Left lung (tissue), 10 donors: ENCODE results near the gene ADAMTSL1. TPM values are rescaled to one million over a fixed set of nuclear protein-coding genes. Genes with fewer than 3 reads are reported as not detected.

Experiments
- ATAC-seq: fragments of 200-7000 bp; cut with Tn5 transposase; one replicate; pipeline ENCODE4 v1.9.1; 2020; ENCODE audit warnings: moderate library complexity
- DNase-seq, 4 donors: peaks; one replicate each; pipeline ENCODE4 v3.0.0-alpha.2; 2013 to 2020
- H3K27ac ChIP-seq, 2 donors: fragments of 200-600 bp; sonication (generic) in 1 of 2; one replicate each; pipeline versions ENCODE4 v1.5.0 to v1.8.0; 2020 to 2021
- H3K27me3 ChIP-seq, 2 donors: fragments of 200-600 bp; sonication (generic) in 1 of 2; one replicate each; pipeline versions ENCODE4 v1.5.0 to v1.8.0; 2020 to 2021
- H3K36me3 ChIP-seq, 2 donors: fragments of 200-600 bp; sonication (generic) in 1 of 2; one replicate each; pipeline versions ENCODE4 v1.5.0 to v1.8.0; 2020 to 2021
- H3K4me1 ChIP-seq, 2 donors: fragments of 200-600 bp; one replicate each; pipeline ENCODE4 v1.8.0; 2021
- H3K4me3 ChIP-seq, 2 donors: fragments of 200-600 bp; sonication (generic) in 1 of 2; one replicate each; pipeline versions ENCODE4 v1.5.0 to v1.8.0; 2020 to 2021; ENCODE audit warnings: mild to moderate bottlenecking in 1 of 2
- H3K9me3 ChIP-seq, 2 donors: fragments of 200-600 bp; sonication (generic) in 1 of 2; one replicate each; pipeline versions ENCODE4 v1.5.0 to v1.8.0; 2020 to 2021
- CTCF ChIP-seq, 2 donors: fragments of 200-600 bp; sonication (generic) in 1 of 2; IDR thresholded peaks; one replicate each; pipeline versions ENCODE4 v1.5.0 to v1.8.0; 2021; ENCODE audit warnings: antibody characterized with exemption in 2 of 2
- intact Hi-C, 2 donors: fragments of 100-400 bp; cut with DNase I; formaldehyde crosslinking; loops; one replicate each; pipeline versions ENCODE4 v1.11.2 to v1.14.2; 2022
- polyA plus RNA-seq, 6 donors: library from polyadenylated mRNA; unstranded; fragments of 120-200 nt; gene quantifications; one replicate each; pipeline ENCODE4 v1.2.1, GENCODE V29; 2013; ENCODE audit not compliant: insufficient read length in 6 of 6
- total RNA-seq, 2 donors: library from RNA; stranded (reverse); fragmentation: NEBNext Ultra II Directional; extraction: Animal tissue kit (Norgen Biotek cat#: 25700); gene quantifications; one replicate each; pipeline ENCODE4 v1.2.1, GENCODE V29; 2021
- donor health status: DM: no; HTN: yes; CAD: no.
- donor health status: DM: no; HTN: no; CAD: no.

ADAMTSL1 gene
- total and polyA plus RNA-seq, 8 donors, result 3.0 to 28.1 (median 17.9) TPM

- H3K27me3 ChIP-seq, result no peaks in the 10 kb centered on the region
- H3K4me3 ChIP-seq, result no peak overlapping the region
- DNase-seq, result no peak
- intact Hi-C loops, result no loop called here
- H3K27ac ChIP-seq, result no peak overlapping the region
- no peak for ATAC-seq
- no peaks in the 10 kb centered on the region for H3K9me3 ChIP-seq
- H3K4me1 ChIP-seq, result no peaks in the 10 kb centered on the region
- TF ChIP-seq CTCF (IDR thresholded peaks at IDR 0.05), result no peak
- no peaks in the 10 kb centered on the region for H3K36me3 ChIP-seq
Measured at GRCh38 chr9:18793122-18793521, 319.2 kb downstream of the ADAMTSL1 start.

- Histone ChIP-seq H3K27me3 (no peaks in the 10 kb centered on the region), H3K36me3 (no peaks in the 10 kb centered on the region), H3K27ac (no peak overlapping the region), H3K4me3 (no peak overlapping the region), H3K4me1 (no peaks in the 10 kb centered on the region), H3K9me3 (no peaks in the 10 kb centered on the region)
- intact Hi-C loops, result no loop called here
- no peak for DNase-seq
- TF ChIP-seq CTCF (IDR thresholded peaks at IDR 0.05), result no peak
- ATAC-seq, result no peak
Measured at GRCh38 chr9:18795947-18796671, 322.2 kb downstream of the ADAMTSL1 start.

- Histone ChIP-seq H3K4me3 (no peak overlapping the region), H3K27ac (no peak overlapping the region), H3K9me3 (no peaks in the 10 kb centered on the region), H3K27me3 (no peaks in the 10 kb centered on the region), H3K4me1 (no peaks in the 10 kb centered on the region), H3K36me3 (no peaks in the 10 kb centered on the region)
- intact Hi-C loops, result no loop called here
- no peak for ATAC-seq
- no peak for DNase-seq
- TF ChIP-seq CTCF (IDR thresholded peaks at IDR 0.05), result no peak
Measured at GRCh38 chr9:18796696-18797270, 322.8 kb downstream of the ADAMTSL1 start.

GRCh38 chr9:18798106-18798505 is 324.2 kb downstream of the ADAMTSL1 start:
- DNase-seq (no peak), ATAC-seq (no peak)
- no peak for TF ChIP-seq CTCF (IDR thresholded peaks at IDR 0.05)
- no peaks in the 10 kb centered on the region for H3K4me1 ChIP-seq
- H3K27ac ChIP-seq, result no peak overlapping the region
- intact Hi-C loops, result no loop called here
- no peaks in the 10 kb centered on the region for H3K9me3 ChIP-seq
- H3K36me3 ChIP-seq, result no peaks in the 10 kb centered on the region
- no peaks in the 10 kb centered on the region for H3K27me3 ChIP-seq
- no peak overlapping the region for H3K4me3 ChIP-seq

GRCh38 chr9:18798508-18799290 is 324.7 kb downstream of the ADAMTSL1 start:
- no peak overlapping the region for H3K4me3 ChIP-seq
- H3K27ac ChIP-seq, result no peak overlapping the region
- intact Hi-C loops, result no loop called here
- no peak for ATAC-seq
- no peaks in the 10 kb centered on the region for H3K9me3 ChIP-seq
- no peaks in the 10 kb centered on the region for H3K36me3 ChIP-seq
- DNase-seq, result no peak
- H3K4me1 ChIP-seq, result no peaks in the 10 kb centered on the region
- H3K27me3 ChIP-seq, result no peaks in the 10 kb centered on the region
- no peak for TF ChIP-seq CTCF (IDR thresholded peaks at IDR 0.05)
